Stimulated activated CD4-positive, alpha-beta T cell treated with anti-CD3 and anti-CD28 coated beads, Interleukin-4, amount 100 ng/mL, for 24 hours (primary cell): ENCODE results near the gene RAPGEF1.
"Not testable (repeated sequence)": the region's sequence is repeated elsewhere in the genome, so short reads cannot be mapped to it uniquely, and the experiment has no call there.

Experiments
- DNase-seq: peaks from one replicate; pipeline ENCODE4 v3.0.0-alpha.2; 2020

Gene RAPGEF1

DNA sequence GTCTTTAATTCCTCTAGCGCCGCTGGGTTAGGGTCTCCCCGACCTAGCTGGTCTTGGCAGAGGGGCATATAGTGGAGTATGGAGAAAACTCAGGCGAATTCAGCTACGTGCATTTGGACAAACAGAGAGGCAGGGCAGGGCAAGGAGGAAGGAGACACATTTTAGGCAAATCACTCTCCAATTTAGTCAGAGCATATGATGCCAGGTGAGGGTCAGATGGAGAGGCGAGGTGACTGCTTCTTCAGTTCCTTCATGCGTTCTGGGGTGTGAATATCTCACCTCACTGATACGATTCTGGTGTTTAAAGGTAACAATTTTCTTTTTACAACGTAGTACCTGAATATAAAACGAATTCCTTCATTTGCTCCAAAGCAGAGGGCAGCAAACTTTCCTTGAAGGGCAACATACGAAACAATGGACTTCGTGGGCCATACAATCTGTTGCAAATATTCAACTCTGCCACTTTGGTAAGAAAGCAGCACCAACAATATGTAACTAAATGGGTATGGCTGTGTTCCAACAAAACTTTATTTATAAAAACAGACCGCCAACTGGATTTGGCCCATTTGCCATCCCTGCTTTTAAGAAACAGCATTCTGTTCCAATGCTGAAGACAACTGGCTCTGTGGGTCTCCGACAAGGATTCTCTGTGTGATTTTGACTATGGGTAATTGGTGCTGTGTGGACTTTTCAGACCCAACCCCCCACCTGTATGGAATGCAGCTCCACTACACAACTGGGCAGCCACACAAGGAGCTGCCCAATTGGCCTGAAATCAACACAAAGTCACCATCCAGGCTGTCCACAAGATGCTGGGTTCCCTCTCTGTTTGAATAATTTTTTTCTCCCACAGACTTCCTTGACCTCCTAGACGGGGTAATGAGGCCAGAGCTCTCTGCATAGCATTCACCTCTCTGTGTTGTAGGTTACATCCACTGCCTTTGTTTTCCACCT, 53.8 kb downstream of the RAPGEF1 start:
- DNase-seq: no peak

DNA sequence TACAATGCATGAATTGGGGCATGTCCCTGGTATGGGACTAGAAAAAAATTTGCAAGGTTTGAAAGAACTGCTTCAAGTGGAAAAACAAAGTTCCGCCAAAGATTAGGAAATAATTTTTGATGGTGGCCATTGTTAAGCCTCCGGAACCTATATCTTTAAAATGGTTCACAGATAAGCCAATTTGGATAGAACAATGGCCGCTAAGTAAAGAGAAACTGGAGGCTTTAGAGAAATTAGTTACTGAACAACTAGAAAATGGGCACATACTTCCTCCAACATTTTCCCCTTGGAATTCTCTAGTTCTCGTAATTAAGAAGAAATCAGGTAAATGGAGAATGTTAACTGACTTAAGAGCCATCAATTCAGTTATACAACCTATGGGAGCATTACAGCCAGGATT, 56.8 kb downstream of the RAPGEF1 start:
- not testable (repeated sequence) for DNase-seq

DNA sequence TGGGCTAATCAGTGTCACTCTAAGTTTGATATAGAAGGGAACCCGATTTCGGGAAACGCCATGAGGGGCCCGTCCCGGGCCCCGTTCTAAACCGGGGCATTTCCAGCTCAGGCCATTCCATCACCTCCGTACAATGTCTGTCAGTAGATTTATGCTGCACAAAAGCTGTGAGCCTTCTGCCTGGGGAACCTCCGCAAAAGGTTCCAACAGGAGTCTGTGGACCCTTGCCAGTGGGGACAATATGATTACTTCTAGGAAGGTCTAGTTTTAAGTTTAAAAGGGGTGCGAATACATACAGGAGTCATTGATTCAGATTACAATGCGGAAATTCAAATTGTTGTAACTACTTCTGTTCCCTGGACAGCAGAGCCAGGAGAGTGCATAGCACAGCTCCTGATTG, 57.6 kb downstream of the RAPGEF1 start:
- DNase-seq: no peak

DNA sequence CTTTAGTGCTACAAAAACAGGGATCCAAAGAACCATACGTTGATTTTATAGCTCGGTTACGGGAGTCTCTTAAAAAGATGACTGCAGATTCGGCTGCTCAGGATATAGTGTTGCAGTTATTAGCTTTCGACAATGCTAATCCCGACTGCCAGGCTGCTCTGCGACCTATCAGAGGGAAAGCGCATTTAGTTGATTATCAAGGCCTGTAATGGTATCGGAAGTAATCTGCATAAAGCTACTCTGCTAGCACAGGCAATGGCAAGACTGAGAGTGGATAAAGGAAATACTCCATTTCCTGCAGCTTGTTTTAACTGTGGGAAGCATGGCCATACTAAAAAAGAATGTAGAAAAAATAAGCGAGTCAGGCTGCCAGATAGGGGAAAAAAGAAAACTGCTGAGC, 58.0 kb downstream of the RAPGEF1 start:
- not testable (repeated sequence) for DNase-seq

DNA sequence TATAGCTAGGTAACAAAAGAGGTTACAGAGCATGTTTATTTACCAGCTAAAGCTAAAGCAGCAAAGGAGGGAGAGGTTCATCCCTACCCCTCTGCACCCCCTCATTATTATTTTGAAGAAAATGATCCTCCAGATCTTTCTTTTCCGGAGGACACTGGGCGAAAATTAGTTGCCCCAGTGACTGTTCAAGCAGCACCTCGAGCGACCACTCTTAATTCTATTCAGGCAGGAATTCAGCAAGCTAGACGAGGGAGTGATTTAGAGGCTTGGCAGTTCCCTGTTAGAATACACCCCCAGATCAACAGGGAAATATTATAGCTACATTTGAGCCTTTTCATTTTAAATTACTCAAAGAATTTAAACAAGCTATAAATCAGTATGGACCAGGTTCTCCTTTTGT, 58.8 kb downstream of the RAPGEF1 start:
- DNase-seq: not testable (repeated sequence)

DNA sequence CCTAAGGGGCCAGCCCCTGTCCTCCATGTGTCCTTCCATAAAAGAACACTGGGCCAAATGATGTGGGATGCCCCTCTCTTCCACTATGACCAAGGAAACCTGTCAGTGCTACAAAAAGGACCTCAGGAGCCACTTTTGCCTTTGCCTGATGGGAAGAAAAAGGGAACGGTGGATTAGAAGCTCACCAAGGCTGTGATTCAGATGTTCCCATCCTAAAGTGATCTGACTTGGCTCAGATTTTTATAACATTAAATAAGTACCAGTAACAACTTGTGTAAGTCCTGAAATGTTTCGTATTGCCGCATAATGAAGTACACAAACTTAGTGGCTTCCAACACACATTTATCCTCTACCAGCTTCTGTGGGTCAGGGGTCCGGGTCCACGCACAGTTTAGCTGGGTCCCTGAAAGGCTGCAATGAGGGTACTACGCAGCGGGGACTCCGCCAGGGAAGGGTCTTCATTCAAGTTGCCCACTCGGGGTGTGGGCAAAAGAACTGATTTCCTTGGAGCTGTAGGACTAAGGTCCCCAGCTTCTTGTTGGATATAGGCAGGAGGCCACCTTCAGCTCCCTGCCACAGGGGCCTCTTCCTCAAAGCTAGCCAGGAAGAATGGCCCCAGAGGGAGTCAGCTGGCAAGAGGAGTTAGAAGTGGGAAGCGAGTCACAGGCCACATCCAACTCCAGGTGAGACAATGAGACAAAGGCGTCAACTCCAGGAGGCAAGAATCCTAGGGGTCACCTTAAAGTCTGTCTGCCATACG, 60.4 kb downstream of the RAPGEF1 start:
- no peak for DNase-seq

DNA sequence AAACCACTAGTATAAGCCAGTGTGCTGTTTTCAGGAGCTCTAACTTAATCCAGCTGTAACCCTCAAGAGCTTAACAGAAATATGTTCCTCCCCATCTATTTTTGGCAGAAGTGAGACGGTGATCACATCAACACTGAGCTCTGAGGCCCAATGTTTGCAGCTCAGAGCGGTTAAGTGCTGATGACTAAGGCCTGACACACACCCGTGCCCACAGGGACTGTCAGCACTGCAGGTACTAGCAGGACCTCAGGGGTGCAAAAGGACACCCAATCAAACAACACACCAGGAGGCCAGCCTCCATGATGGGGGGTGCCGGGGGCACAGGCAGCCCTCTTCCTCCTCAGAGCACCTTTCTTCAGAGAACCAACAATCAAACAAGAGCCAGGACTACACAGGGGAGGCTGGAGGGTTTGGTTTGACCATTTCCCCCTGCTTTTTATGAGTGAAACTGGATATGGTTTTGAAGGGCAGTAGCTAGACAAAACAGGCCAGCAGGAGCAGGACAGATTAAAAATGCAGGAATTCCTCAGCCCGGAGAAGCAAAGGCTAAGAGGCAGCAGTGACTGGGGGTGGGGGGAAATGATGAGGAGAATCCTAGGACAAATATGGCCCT, 61.3 kb downstream of the RAPGEF1 start:
- peak; percentile 86 for DNase-seq

DNA sequence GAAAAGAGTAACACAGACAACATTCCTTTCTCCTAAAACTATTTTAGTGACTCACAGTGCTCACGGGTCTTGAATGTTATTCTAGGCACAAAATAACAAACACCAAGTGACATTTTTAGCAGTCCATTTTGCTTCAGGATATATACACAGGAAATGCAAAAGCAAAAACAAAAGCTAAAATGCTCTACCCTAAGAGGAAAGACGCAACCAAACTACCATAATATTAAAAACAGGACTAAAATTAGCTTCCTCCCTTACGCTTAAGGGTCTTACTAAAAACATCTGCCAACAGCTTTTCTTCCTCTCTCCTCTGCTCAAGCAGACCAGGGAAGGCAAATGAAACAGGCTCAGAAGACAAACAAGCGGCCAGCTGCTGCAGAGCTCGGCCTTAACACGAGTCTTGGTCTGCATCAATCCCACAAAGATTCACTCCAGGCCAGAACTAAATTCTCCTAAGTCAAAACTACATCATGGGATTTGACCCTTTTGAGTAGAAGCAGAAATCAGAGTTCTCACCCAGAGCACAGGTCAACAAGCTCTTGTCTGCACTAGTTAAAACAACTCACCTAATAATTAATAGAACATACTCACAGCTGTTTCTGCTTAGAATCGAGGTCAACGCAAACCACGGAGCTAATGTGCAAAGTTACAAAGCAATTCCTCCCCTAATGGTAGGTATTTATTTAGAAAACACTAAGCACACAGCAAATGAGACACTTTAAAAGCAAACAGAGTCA, 62.3 kb downstream of the RAPGEF1 start:
- no peak for DNase-seq

DNA sequence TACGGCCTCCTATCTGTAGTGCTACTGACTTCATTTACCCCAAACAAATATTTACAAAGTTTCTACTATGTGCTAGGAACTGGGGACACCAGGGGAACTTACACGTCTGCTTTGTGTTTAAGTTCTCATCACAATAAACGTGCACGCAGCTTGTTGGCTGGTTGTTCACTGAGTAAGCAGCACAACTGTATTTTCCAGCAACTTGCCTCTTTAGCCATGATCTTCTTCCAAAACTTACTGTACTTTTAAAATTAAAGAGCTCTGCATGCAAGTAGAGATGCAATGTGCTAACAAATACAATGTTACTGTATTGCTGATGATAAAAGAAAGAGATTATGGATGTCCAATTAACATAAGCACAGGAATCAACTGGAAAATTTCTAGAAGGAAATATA, 62.8 kb downstream of the RAPGEF1 start:
- DNase-seq: no peak

DNA sequence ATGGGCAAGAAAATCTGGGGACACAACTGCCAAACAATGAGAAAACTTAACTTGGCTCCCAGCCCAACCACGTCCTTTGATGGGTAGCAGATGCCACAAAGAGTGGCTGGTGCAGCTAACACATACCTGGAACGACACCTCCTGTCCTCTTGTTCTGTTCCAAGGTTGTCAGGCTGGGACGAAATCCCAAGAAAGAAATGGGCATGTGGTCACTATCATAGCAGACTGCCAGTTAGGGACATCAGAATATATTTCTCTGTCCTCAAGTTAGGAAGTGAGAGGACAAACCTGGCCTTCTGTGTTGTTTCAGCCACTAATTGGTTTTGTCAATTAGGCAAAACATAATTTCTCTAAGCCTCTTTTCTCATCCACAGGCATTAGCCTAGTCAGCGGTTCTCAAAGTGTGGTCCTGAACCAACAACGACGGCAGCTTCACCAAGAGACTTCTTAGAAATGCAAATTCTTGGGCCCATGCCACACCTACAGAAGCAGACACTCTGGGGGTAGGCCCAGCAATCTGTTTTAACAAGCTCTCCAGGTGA, 63.4 kb downstream of the RAPGEF1 start:
- no peak for DNase-seq

DNA sequence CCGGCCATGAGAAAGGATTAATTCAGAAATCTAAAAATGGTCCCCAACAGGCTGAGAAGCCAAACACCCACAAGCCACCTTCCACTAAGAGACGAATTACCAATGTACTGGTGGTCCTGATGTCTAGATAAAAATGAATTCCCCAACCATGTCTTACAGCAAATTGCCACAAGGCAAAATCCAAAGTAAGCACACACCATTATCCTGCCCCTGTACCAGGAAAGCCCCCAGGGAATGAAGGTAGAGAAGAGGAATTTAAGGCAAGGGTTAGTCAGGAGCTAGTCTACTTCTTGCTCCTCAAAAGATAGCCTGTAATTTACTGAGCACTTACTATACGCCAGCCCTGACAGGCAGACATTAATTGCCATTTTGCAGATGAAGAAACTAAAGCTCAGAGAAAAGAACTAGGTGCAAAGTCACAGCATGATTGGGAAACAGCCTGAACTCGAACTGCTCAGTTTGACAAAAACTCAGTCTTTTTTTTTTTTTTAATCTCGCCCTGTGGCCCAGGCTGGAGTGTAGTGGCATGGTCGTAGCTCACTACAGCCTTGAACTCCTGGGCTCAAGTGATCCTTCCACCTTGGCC, 64.3 kb downstream of the RAPGEF1 start:
- no peak for DNase-seq

DNA sequence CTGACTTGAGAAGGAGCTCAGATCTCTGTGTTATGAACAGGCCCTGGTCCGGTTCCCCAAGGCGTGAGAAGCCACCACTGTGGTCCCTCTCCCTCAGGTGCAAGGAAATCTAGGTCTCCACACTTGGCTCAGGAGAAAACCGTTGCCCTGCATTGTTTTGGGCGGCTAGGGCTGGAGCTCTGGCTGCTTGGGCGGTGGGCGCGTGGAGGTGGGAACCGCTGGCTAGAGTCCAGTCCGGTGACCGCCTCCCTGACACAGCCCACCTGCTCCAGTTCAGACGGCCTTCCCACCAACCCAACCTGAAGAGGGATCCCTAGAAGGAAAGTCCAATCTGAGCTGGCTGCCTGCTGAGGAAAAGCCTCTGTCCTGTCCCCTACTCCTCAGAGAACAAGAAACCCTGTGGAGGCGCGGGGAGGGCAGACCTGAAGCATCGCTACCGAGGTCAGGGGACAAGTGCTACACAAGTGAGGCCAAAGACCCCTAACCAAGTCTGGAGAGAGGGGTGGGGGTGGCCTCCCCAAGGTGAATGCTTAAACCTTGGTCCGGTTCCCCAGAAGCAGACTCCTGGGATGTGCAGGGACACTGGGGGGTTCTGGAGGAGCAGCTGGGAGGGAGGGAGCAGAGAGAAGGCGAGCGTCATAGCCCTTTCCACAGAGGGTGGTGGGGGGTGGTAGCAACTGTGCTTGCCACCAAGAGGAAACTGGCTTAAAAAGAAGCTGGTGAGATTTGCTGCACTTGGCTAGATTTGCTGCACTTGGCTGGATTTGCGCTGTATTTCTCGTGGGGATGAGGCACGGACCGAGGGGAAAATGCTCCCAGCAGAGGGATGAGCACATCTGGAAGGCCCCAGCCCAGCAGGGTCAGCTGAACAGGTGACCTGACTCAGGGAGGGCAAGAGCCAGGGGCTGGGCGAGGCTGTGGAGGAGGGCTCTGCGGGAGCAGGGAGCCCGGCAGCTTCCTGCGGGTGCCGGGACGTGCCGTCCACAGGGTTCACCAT, 65.2 kb downstream of the RAPGEF1 start:
- DNase-seq: no peak

DNA sequence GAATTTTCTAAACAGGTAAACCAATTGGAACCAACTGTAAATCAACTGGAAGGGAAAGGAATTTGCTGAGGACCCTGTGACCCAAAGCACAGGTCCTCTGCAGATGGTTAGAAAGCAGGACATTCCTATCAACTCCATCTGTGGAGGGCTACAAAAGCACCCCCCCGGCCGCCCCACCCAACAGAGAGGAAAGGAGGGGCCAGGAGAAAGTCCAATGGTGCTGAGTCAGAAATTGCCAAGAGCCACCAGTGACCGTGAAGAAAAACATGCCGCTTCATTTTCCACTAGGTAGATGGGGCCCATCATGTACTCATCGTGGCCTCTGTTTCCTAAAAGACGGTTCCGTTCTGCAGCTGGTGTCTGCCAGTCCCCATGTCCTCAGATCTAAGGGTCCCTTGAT, 66.3 kb downstream of the RAPGEF1 start:
- DNase-seq: no peak

DNA sequence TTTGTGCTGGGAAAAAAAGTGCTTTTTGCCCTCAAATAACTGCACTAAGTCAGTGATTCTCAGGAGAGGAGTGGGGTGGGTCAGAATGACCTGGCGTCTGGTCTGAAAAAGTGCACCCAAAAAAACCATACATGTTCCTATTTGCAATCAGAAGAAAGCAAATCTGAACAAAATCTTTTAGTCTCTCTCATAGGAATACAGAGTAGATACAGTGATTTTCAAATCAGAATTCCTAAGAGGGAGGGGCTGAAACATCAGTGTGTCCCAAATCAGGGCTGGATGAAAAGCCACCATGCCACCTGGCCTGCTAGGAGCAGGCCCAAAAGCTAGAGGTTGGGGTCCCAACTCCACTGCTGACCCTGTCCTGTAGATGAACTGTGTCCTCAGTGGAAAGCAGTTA, 66.8 kb downstream of the RAPGEF1 start:
- DNase-seq: no peak

DNA sequence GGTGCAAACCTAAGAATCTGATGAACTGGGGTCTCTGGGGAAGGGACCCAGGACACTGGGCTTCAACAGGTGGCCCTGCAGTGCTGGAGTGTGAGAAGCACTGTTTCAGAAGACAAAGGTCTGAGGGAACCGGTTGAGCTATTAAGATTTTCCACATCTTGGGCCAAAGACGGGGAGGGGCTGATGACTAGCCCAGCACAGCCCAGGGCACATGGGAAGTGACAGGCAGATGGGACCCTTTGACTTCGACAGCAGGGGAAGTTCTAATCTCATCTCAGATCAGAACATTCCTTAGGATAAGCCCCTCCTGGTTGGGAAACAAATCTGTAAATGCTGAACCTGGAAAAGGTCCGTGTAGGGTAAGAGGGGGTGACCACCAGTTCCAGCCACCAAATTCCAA, 67.4 kb downstream of the RAPGEF1 start:
- no peak for DNase-seq

DNA sequence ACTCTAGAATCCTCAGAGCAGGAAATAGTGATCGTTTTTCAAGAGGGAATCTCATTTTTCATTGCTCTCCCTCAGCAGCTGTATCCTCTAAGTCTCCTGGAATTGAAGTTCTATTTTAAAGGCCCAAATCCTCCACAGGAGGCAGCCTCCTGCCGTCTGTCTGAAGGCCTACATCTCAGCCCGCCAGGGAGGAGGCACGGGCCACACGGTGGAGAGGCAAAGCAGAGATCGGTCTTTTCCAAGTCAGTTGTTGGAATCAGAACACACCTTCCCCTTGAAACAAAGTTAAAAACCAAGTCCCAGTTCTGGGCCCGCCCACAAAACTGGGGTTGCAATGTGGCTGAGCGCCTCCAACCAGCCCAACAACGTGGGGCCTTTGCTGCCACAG, 68.7 kb downstream of the RAPGEF1 start:
- DNase-seq: no peak

DNA sequence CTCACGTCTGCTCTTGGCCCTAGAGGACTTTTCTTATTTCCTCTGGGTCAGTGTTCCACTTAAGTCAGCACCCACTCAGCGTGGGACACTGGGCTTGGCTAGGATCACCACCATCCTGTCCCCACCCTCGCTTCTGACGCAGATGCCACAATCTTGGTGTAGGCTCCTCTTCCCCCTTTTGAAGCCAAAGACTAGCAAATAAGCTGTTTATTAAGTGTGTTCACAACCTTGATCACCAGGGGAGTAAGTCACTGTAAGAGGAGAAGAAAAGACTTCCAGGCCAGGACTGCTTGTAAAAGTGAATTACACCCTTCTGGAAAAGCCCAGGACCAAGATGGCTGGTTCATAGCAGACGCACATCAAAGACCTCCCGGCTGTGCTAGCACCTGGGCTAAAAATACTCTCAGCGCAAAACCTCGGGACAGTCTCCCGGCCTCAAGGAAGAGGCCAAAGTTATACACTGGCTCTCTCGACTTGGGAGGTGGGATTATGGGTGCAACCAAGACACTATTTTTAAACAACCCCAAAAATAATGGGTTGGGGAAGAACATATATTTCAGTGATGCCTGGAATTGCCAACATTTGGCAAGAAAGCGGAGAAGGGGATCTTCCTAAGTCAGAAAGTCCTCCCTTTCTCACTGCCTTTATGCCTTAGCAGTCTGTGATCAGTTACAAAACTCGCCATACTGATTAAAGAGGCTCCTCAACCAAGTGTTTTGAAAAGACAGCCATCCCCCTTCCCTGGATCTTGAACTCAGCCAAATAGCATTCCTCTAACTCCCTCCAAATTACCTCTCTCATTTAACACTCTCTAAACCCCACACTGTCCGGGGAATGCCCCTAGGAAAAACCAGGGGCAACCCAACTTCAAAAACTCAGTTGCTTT, 69.4 kb downstream of the RAPGEF1 start:
- no peak for DNase-seq

DNA sequence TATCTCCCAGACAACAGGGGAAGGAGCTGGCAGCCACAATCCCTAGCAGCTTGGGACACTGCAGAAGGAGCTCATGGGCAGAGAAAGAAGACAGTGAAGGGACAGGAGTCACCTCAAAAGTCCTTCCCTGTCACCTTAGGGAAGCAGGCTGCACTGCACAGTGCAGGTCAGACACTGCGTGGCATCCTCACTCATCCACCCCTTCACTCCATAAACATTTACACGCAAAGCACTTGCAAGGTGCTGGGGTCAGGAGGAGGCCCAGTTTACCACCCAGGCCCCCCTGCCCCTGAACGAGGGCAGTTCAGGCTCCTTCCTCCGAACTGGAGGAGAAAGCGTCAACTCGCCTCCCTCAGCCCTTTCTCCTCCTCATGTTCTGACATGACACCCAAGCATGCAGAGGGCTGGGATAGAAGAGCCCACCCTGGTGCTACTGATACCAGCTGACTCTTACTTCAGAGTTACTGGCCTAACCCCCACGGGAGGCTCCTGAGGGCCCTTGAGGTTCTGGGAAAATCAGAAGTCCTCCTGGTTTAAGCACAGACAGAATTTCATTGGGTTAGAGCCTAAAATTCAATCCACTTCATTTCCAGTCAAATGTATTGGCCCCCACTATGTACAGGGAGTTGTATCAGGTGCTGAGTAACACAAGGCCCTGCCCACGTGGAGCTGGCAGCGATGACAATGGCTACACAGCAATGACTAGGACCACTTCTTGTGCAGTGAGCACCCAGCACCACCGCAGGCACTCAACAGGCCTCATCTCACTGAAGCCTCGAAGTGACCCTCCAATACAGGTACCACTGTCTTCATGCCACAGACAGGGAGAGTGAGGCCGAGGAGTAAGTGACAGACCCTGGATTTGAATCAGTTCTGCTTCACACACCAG, 70.4 kb downstream of the RAPGEF1 start:
- DNase-seq: peak; percentile 58
